HCT116 (cell line): ENCODE measurements around the gene SYT7. TPM values are rescaled to one million over a fixed set of nuclear protein-coding genes. Genes with fewer than 3 reads are reported as not detected.

Experiments
- ATAC-seq: fragments of 200-7000 bp; cut with Tn5 transposase; 2 replicates; pipeline ENCODE4 v1.9.1; 2020; ENCODE audit warnings: mild to moderate bottlenecking, moderate library complexity
- BruUV-seq: library from RNA; stranded (reverse); fragments of 400-500 nt; replicated peaks from 2 replicates; lab custom pipeline; 2021; lab: Mats Ljungman, UMichigan
- CTCF ChIA-PET: fragments of 300-600 bp; sonication (Branson Sonifier 250); formaldehyde crosslinking; loops from one replicate; lab custom pipeline; 2021; ENCODE audit warnings: antibody characterized with exemption; lab: Charles Lee
- POLR2A ChIA-PET: fragments of 300-600, 350-600 bp; sonication (Branson Sonifier 250); formaldehyde crosslinking; loops from one replicate; lab custom pipeline; 2021; ENCODE audit warnings: antibody characterized with exemption; lab: Charles Lee
- RAD21 ChIA-PET, 2 experiments: fragments of 300-600 bp; sonication (Branson Sonifier 250); formaldehyde crosslinking; loops; one replicate each; lab custom pipeline; 2023; ENCODE audit warnings: low total read pairs in 2 of 2; ENCODE audit not compliant: uncharacterized antibody in 2 of 2, unreplicated experiment in 2 of 2, low non-redundant PET in 1 of 2; lab: Charles Lee
- DNase-seq: peaks from one replicate; pipeline ENCODE4 v3.0.0-alpha.2; 2010; ENCODE audit warnings: low read depth, low spot score
- H2AFZ ChIP-seq: fragments of 200-600 bp; shearing (Covaris generic), sonication (generic); 2 replicates; pipeline ENCODE4 v1.6.1; 2017; ENCODE audit warnings: low read depth, mixed run types, mixed read lengths, antibody characterized with exemption, low read length; ENCODE audit not compliant: poor library complexity, severe bottlenecking
- H3K27ac ChIP-seq: 2 replicates; pipeline ENCODE4 v1.5.1; 2012; ENCODE audit warnings: low read depth, low read length
- H3K27me3 ChIP-seq: fragments of 200-600 bp; sonication (generic); 2 replicates; pipeline ENCODE4 v1.6.1; 2016; ENCODE audit warnings: mixed run types, low read length, mixed read lengths; ENCODE audit not compliant: insufficient read depth
- H3K36me3 ChIP-seq, 2 experiments: fragments of 200-500 bp in 1 of 2; fragments of 200-600 bp in 1 of 2; sonication (Bioruptor generic) in 1 of 2; sonication (generic) in 1 of 2; 2 replicates each; pipeline versions ENCODE4 v1.5.1 to v1.6.1; 2014 to 2016; ENCODE audit warnings: low read length in 2 of 2, inconsistent platforms in 1 of 2, mixed read lengths in 1 of 2, mixed run types in 1 of 2; ENCODE audit not compliant: insufficient read depth in 2 of 2, control insufficient read depth in 1 of 2
- H3K4me1 ChIP-seq, 2 experiments: fragments of 200-600 bp in 1 of 2; sonication (generic) in 1 of 2; 2 replicates each; pipeline versions ENCODE4 v1.5.1 to v1.6.1; 2012 to 2017; ENCODE audit warnings: low read length in 2 of 2, inconsistent platforms in 1 of 2, mild to moderate bottlenecking in 1 of 2, mixed read lengths in 1 of 2, mixed run types in 1 of 2, moderate library complexity in 1 of 2; ENCODE audit not compliant: insufficient read depth in 2 of 2, control insufficient read depth in 1 of 2
- H3K4me2 ChIP-seq: fragments of 200-600 bp; sonication (generic); 2 replicates; pipeline ENCODE4 v1.6.1; 2017; ENCODE audit warnings: mixed run types, low read length, mixed read lengths
- H3K4me3 ChIP-seq, 2 experiments: fragments of 200-600 bp in 1 of 2; sonication (generic) in 1 of 2; replicated peaks in 1 of 2; 2 replicates each; pipeline ENCODE4 v1.5.1; 2011 to 2016; ENCODE audit warnings: low read length in 2 of 2, control low read depth in 1 of 2, low read depth in 1 of 2, mild to moderate bottlenecking in 1 of 2, mixed read lengths in 1 of 2, mixed run types in 1 of 2
- H3K79me2 ChIP-seq: fragments of 200-600 bp; sonication (generic); 2 replicates; pipeline ENCODE4 v1.6.1; 2017; ENCODE audit warnings: mild to moderate bottlenecking, mixed run types, low read length, moderate library complexity, mixed read lengths; ENCODE audit not compliant: insufficient read depth
- H3K9ac ChIP-seq: fragments of 200-600 bp; sonication (generic); 2 replicates; pipeline ENCODE4 v1.6.1; 2016; ENCODE audit warnings: low read length, mixed read lengths
- H3K9me2 ChIP-seq: fragments of 200-600 bp; sonication (generic), shearing (Covaris generic); 2 replicates; pipeline ENCODE4 v1.6.1; 2017; ENCODE audit warnings: mixed run types, mild to moderate bottlenecking, moderate library complexity; ENCODE audit not compliant: insufficient read depth
- H3K9me3 ChIP-seq, 2 experiments: fragments of 200-500 bp in 1 of 2; fragments of 200-600 bp in 1 of 2; sonication (Bioruptor generic) in 1 of 2; sonication (generic) in 1 of 2; 2 replicates each; pipeline ENCODE4 v1.6.1; 2014 to 2017; ENCODE audit warnings: low read length in 2 of 2, mixed read lengths in 2 of 2, inconsistent platforms in 1 of 2, low read depth in 1 of 2, mild to moderate bottlenecking in 1 of 2, mixed run types in 1 of 2, moderate library complexity in 1 of 2; ENCODE audit not compliant: control insufficient read depth in 1 of 2, insufficient read depth in 1 of 2
- H4K20me1 ChIP-seq: fragments of 200-600 bp; sonication (generic), shearing (Covaris generic); 2 replicates; pipeline ENCODE4 v1.6.1; 2017; ENCODE audit warnings: mixed run types, mild to moderate bottlenecking, moderate library complexity; ENCODE audit not compliant: insufficient read depth
- EZH2 ChIP-seq: fragments of 200-600 bp; sonication (generic); IDR thresholded peaks from 2 replicates; pipeline ENCODE4 v1.6.1; 2017; ENCODE audit warnings: antibody characterized with exemption, mixed run types
- JUND ChIP-seq: IDR thresholded peaks from 2 replicates; pipeline ENCODE4 v1.6.1; 2012
- MAX ChIP-seq: IDR thresholded peaks from 2 replicates; pipeline ENCODE4 v1.6.1; 2012
- POLR2A ChIP-seq: IDR thresholded peaks from 2 replicates; pipeline ENCODE4 v1.7.0; 2011; ENCODE audit warnings: borderline replicate concordance; ENCODE audit not compliant: insufficient read depth, insufficient read length; ENCODE audit errors: extremely low read depth
- RAD21 ChIP-seq: IDR thresholded peaks from 2 replicates; pipeline ENCODE4 v1.6.1; 2012; ENCODE audit warnings: low read depth, mild to moderate bottlenecking
- SP1 ChIP-seq: IDR thresholded peaks from 2 replicates; pipeline ENCODE4 v1.6.1; 2012; ENCODE audit warnings: low read depth
- SRF ChIP-seq: IDR thresholded peaks from 2 replicates; pipeline ENCODE4 v1.6.1; 2012; ENCODE audit warnings: low read depth
- ZFX ChIP-seq: fragments of 450-650 bp; IDR thresholded peaks from 2 replicates; pipeline ENCODE4 v1.6.1; 2017
- ZNF274 ChIP-seq: fragments of 200-500 bp; sonication (Bioruptor generic); IDR thresholded peaks from 2 replicates; pipeline ENCODE4 v1.6.1; 2014; ENCODE audit warnings: mild to moderate bottlenecking, low read depth, low read length, inconsistent platforms
- intact Hi-C: fragments of 100-400 bp; cut with micrococcal nuclease; formaldehyde crosslinking; loops from 2 replicates; pipeline ENCODE4 v1.10.0; 2022
- total RNA-seq: library from RNA; stranded (reverse); gene quantifications from one replicate; pipeline ENCODE4 v1.2.1, GENCODE V29; 2021; ENCODE audit not compliant: unreplicated experiment
- TF ChIP-seq, protein P1 (sequence below), 3 experiments: fragments of 200-600 bp in 1 of 3; sonication (generic) in 1 of 3; IDR thresholded peaks in 2 of 3; conservative IDR thresholded peaks in 1 of 3; 2 replicates each; pipeline ENCODE4 v1.5.1; 2012 to 2017; ENCODE audit warnings: low read depth in 2 of 3, low read length in 2 of 3, antibody characterized with exemption in 1 of 3, borderline replicate concordance in 1 of 3, control low read depth in 1 of 3, mild to moderate bottlenecking in 1 of 3, mixed read lengths in 1 of 3, mixed run types in 1 of 3, moderate library complexity in 1 of 3; ENCODE audit not compliant: insufficient read depth in 1 of 3
- TF ChIP-seq, protein P2 (sequence below): IDR thresholded peaks from 2 replicates; pipeline ENCODE4 v1.6.1; 2012

SYT7 gene
- total RNA-seq, 1 experiment from 2014 or later = 27.4 TPM

DNA sequence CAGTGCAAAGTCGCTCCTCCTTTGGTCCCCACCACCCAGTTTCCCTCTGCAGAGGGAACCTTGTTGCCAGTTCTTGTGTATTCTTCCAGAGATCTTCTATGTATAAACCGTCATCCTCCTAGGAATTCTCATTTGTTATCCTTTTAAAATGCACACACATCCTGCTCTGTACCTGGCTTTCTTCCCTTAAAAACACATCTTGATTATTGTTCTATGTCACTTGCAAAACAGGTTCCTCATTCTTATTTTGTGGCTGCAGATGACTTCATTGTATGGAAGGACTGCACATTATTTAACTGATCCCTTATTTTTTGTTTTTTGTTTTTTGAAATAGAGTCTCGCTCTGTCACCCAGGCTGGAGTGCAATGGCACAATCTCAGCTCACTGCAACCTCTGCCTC is 26.6 kb upstream of the SYT7 start:
- CTCF ChIA-PET = no interaction called here
- no peaks in the 10 kb centered on the region for H3K79me2 ChIP-seq
- no peaks in the 10 kb centered on the region for H3K36me3 ChIP-seq
- POLR2A ChIA-PET = no interaction called here
- intact Hi-C loops = no loop called here
- no peak overlapping the region for H3K4me2 ChIP-seq
- TF ChIP-seq, protein P1, sequence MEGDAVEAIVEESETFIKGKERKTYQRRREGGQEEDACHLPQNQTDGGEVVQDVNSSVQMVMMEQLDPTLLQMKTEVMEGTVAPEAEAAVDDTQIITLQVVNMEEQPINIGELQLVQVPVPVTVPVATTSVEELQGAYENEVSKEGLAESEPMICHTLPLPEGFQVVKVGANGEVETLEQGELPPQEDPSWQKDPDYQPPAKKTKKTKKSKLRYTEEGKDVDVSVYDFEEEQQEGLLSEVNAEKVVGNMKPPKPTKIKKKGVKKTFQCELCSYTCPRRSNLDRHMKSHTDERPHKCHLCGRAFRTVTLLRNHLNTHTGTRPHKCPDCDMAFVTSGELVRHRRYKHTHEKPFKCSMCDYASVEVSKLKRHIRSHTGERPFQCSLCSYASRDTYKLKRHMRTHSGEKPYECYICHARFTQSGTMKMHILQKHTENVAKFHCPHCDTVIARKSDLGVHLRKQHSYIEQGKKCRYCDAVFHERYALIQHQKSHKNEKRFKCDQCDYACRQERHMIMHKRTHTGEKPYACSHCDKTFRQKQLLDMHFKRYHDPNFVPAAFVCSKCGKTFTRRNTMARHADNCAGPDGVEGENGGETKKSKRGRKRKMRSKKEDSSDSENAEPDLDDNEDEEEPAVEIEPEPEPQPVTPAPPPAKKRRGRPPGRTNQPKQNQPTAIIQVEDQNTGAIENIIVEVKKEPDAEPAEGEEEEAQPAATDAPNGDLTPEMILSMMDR (IDR thresholded peaks at IDR 0.05 in 2 of 3, conservative IDR thresholded peaks at IDR 0.05 in 1 of 3; ENCODE audit: borderline replicate concordance in 1 of 3, insufficient read depth in 1 of 3, low read depth in 2 of 3, low read length in 2 of 3) = no peak
- TF ChIP-seq ZFX (no peak), EZH2 (no peak), RAD21 (no peak), SP1 (no peak), MAX (no peak), ZNF274 (no peak)
- H2AFZ ChIP-seq = no peak overlapping the region
- RAD21 ChIA-PET = no interaction called here
- no peak overlapping the region for H3K27ac ChIP-seq
- H4K20me1 ChIP-seq = no peaks in the 10 kb centered on the region
- H3K9ac ChIP-seq = no peak overlapping the region
- no peak for DNase-seq
- no peak overlapping the region for H3K4me3 ChIP-seq
- no TSS peak for BruUV-seq
- H3K9me2 ChIP-seq = no peaks in the 10 kb centered on the region
- peaks cover 28 to 31% of the 10 kb centered on the region in 2 experiments for H3K4me1 ChIP-seq
- H3K27me3 ChIP-seq = no peaks in the 10 kb centered on the region
- no peak for ATAC-seq
- H3K9me3 ChIP-seq = no peaks in the 10 kb centered on the region

DNA sequence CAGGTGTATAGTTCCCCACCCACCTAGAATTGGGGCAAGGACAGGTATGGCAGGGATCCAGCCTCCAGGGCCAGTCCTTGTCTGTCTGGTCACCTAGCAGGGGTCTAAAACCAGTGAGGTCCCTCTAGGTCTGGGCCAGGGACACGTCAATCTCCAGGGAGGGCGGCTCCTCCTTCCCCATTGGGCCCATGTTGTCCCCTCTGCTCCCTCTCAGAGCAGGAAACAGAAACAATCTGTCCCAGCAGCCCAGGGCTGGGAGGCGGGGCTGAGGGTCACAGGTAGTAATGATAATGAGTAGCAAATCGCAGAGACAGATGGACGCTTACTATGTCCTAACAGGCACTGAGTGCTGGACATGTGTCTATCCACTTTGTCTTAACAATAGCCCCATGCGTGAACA is 22.8 kb upstream of the SYT7 start:
- intact Hi-C loops = no loop called here
- Histone ChIP-seq H3K4me3 (peak overlapping the region; percentile 20 to 48), H3K4me2 (peak overlapping the region; percentile 89), H4K20me1 (no peaks in the 10 kb centered on the region), H3K9me3 (no peaks in the 10 kb centered on the region), H3K27ac (peak overlapping the region; percentile 25; the same call in 1 of the 2 replicates), H2AFZ (peak overlapping the region; percentile 55), H3K9me2 (no peaks in the 10 kb centered on the region), H3K36me3 (no peaks in the 10 kb centered on the region), H3K27me3 (no peaks in the 10 kb centered on the region)
- ChIA-PET POLR2A (interaction anchor here (0.5 to 1.2 kb wide), 2 partner anchors 9 to 15 kb away, joined by 3 to 5 read pairs; no protein-coding TSS in a partner anchor), CTCF (interaction anchor here (1.0 to 1.2 kb wide), 3 partner anchors 16 to 158 kb away, joined by 3 read pairs; no protein-coding TSS in a partner anchor), RAD21 (no interaction called here)
- DNase-seq = no peak
- no TSS peak for BruUV-seq
- peak; percentile 61 for ATAC-seq
- TF ChIP-seq RAD21 = no peak
- no peak for TF ChIP-seq SP1
- no peak for TF ChIP-seq SRF
- TF ChIP-seq POLR2A = no peak
- TF ChIP-seq, protein P2, sequence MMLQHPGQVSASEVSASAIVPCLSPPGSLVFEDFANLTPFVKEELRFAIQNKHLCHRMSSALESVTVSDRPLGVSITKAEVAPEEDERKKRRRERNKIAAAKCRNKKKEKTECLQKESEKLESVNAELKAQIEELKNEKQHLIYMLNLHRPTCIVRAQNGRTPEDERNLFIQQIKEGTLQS = no peak
- no peak for TF ChIP-seq JUND
- TF ChIP-seq, all 23 proteins: peak for 0
- peak overlapping the region; percentile 23; the same call in 1 of the 2 replicates for H3K9ac ChIP-seq
- peaks cover 19 to 50% of the 10 kb centered on the region in 2 experiments for H3K4me1 ChIP-seq
- H3K79me2 ChIP-seq = no peaks in the 10 kb centered on the region
